ENCODE measurements around the gene RPS6KA1. TPM values are rescaled to one million over a fixed set of nuclear protein-coding genes. Genes with fewer than 3 reads are reported as not detected.

Gene RPS6KA1
- total and polyA plus RNA-seq, 9 of the 15 experiments (the other 6 are each of a cell fraction or from before 2014, with no cell fraction given), result 2.4 to 61.0 (median 35.5) TPM

DNA sequence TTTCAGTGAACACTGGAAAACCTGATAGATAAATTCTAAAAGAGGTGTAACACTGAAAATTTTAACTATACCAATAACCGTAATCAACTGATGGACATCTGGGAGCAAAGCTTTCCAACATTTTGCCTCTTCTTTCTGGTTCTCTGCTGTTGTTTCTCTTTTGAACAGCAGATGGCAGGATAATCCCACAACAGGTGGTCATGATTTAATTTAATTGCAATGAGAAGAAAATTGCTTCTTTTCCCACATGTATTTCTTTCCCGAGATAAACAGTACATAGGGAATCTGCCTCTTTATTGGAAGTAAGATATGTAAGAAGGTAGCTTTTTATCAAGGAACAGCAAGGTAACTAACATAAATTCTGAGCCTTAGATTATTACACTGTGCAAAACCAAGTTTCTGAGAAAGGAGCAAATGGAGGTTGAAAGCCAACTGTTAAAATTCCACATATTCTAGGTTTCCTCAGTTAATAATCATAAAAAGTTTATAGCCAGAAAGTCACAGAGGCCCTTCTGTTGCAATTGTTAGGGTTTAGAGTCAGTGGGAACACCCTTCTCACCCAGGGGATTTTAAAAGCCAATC, 72.9 kb downstream of the RPS6KA1 start (continued):
- TF ChIP-seq, protein P1, sequence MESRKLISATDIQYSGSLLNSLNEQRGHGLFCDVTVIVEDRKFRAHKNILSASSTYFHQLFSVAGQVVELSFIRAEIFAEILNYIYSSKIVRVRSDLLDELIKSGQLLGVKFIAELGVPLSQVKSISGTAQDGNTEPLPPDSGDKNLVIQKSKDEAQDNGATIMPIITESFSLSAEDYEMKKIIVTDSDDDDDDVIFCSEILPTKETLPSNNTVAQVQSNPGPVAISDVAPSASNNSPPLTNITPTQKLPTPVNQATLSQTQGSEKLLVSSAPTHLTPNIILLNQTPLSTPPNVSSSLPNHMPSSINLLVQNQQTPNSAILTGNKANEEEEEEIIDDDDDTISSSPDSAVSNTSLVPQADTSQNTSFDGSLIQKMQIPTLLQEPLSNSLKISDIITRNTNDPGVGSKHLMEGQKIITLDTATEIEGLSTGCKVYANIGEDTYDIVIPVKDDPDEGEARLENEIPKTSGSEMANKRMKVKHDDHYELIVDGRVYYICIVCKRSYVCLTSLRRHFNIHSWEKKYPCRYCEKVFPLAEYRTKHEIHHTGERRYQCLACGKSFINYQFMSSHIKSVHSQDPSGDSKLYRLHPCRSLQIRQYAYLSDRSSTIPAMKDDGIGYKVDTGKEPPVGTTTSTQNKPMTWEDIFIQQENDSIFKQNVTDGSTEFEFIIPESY (CRISPR knock-in tag; IDR thresholded peaks at IDR 0.05), result no peak
- TF ChIP-seq IFI16 (CRISPR knock-in tag; IDR thresholded peaks at IDR 0.05), result no peak
- TF ChIP-seq STAG1 (CRISPR knock-in tag; IDR thresholded peaks at IDR 0.05; ENCODE audit: borderline replicate concordance), result peak; percentile 41; the same call in 1 of the 2 replicates
- TF ChIP-seq RAD21 (CRISPR knock-in tag; conservative IDR thresholded peaks at IDR 0.05 in 1 of 2, IDR thresholded peaks at IDR 0.05 in 1 of 2), result peak; percentile 100
- TF ChIP-seq, protein P2, sequence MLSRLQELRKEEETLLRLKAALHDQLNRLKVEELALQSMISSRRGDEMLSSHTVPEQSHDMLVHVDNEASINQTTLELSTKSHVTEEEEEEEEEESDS (CRISPR knock-in tag; IDR thresholded peaks at IDR 0.05), result no peak
- no peak for TF ChIP-seq SNIP1 (IDR thresholded peaks at IDR 0.05; ENCODE audit: low read depth)
- no peak; the same call in 1 of the 2 replicates for TF ChIP-seq KAT7 (CRISPR knock-in tag; IDR thresholded peaks at IDR 0.05; ENCODE audit: borderline replicate concordance)
- TF ChIP-seq ARNT (IDR thresholded peaks at IDR 0.05), result peak in 1 of 2 experiments; percentile 89; a peak in 2 of 4 replicates
- TF ChIP-seq ARID1B (IDR thresholded peaks at IDR 0.05), result no peak
- TF ChIP-seq, protein P3, sequence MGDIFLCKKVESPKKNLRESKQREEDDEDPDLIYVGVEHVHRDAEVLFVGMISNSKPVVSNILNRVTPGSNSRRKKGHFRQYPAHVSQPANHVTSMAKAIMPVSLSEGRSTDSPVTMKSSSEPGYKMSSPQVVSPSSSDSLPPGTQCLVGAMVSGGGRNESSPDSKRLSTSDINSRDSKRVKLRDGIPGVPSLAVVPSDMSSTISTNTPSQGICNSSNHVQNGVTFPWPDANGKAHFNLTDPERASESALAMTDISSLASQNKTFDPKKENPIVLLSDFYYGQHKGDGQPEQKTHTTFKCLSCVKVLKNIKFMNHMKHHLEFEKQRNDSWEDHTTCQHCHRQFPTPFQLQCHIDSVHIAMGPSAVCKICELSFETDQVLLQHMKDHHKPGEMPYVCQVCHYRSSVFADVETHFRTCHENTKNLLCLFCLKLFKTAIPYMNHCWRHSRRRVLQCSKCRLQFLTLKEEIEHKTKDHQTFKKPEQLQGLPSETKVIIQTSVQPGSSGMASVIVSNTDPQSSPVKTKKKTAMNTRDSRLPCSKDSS (IDR thresholded peaks at IDR 0.05; ENCODE audit: low read depth, partially characterized antibody), result no peak
- TF ChIP-seq RBBP5 (IDR thresholded peaks at IDR 0.05; ENCODE audit: borderline replicate concordance, insufficient read depth, low read length, poor library complexity, severe bottlenecking), result no peak
- TF ChIP-seq HNRNPUL1 (IDR thresholded peaks at IDR 0.05; ENCODE audit: low read length), result no peak
- TF ChIP-seq SMAD4 (CRISPR knock-in tag; conservative IDR thresholded peaks at IDR 0.05), result no peak
- 0 out of 4 replicates have a peak, but pooled peaks of 1 of the 2 experiments have one; percentile 11 for TF ChIP-seq SRF (CRISPR knock-in tag; IDR thresholded peaks at IDR 0.05)
- TF ChIP-seq MYC (IDR thresholded peaks at IDR 0.05; ENCODE audit: low read depth, low read length), result no peak
- TF ChIP-seq MYC (CRISPR knock-in tag; IDR thresholded peaks at IDR 0.05; ENCODE audit: borderline replicate concordance, low read depth), result no peak
- TF ChIP-seq BRD9 (IDR thresholded peaks at IDR 0.05; ENCODE audit: low read depth, partially characterized antibody), result peak; percentile 76
- no peak for TF ChIP-seq MEF2A (IDR thresholded peaks at IDR 0.05; ENCODE audit: control insufficient read depth, low read depth, low read length)
- no peak for TF ChIP-seq MEF2D (tag; conservative IDR thresholded peaks at IDR 0.05; ENCODE audit: low read depth)
- TF ChIP-seq, protein P4, sequence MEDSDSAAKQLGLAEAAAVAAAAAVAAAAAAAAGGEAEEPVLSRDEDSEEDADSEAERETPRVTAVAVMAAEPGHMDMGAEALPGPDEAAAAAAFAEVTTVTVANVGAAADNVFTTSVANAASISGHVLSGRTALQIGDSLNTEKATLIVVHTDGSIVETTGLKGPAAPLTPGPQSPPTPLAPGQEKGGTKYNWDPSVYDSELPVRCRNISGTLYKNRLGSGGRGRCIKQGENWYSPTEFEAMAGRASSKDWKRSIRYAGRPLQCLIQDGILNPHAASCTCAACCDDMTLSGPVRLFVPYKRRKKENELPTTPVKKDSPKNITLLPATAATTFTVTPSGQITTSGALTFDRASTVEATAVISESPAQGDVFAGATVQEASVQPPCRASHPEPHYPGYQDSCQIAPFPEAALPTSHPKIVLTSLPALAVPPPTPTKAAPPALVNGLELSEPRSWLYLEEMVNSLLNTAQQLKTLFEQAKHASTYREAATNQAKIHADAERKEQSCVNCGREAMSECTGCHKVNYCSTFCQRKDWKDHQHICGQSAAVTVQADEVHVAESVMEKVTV (CRISPR knock-in tag; IDR thresholded peaks at IDR 0.05), result peak; percentile 99
- no peak for TF ChIP-seq KLF13 (tag; IDR thresholded peaks at IDR 0.05; ENCODE audit: borderline replicate concordance, low read depth)
- TF ChIP-seq HMG20B (CRISPR knock-in tag; IDR thresholded peaks at IDR 0.05), result no peak
